Epithelial cell of proximal tubule (primary cell): Measurements from ENCODE around the gene CSNK1E. TPM values are rescaled to one million over a fixed set of nuclear protein-coding genes. Genes with fewer than 3 reads are reported as not detected.
A peak's percentile ranks its signal among the peaks of the same experiment; 100 is the strongest.

Experiments
- DNase-seq: peaks from one replicate; pipeline ENCODE4 v3.0.0-alpha.2; 2011; ENCODE audit warnings: low read depth
- H3K4me3 ChIP-seq: 2 replicates; pipeline ENCODE4 v1.5.1; 2011; ENCODE audit warnings: low read depth, mild to moderate bottlenecking, low read length
- CTCF ChIP-seq: conservative IDR thresholded peaks from 2 replicates; pipeline ENCODE4 v1.5.1; 2012; ENCODE audit warnings: low read depth, mild to moderate bottlenecking, low read length
- total RNA-seq: library from RNA; depleted of rRNA; stranded (reverse); fragments of >200 nt; gene quantifications from 2 replicates; pipeline ENCODE4 v1.2.3, GENCODE V29; 2015

The CSNK1E gene
- total RNA-seq, 1 donor from 2014 or later, result 157 TPM

DNA sequence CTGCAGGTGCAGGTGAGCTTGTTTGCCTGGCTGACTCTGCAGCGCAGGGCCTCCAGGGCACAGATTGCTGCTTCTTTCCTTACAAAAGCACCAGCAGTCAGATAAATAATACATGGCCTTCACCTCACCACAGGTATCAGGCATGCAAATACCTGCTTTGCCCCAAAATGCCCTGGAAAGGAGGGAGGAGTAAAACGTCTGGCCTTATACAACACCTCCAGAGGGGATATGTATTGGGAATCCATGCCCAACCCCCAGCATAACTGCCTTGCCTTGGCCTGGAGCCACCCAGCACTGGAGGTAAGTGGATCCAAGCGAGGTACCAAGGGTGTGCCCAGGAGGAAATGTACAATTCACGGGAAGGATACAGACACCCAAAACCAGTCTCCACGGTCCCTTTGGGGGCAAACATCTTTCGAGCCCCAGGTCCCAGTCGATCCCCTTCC, 45.3 kb downstream of the CSNK1E start:
- DNase-seq, result no peak
- TF ChIP-seq CTCF, result no peak
- peak overlapping the region; percentile 77 for H3K4me3 ChIP-seq

DNA sequence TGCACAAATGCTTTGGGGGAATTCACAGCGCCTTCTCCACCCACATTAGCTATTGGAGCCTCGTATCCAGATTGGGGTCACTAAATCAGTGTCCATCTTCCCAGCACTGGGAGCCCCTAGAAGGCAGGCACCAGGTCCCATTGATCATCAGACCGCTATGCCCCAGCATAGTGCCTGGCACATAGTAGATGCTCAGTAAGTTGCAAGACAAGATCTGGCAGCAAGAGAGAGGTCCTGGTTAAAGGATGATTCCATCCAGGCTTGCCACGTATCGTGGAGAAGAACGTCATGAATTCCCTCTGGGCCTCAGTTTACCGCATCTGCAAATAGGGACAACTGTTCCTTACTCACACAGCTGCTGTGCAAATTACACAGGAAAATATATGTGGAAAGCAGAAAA, 46.1 kb downstream of the CSNK1E start:
- no peak for DNase-seq
- no peak for TF ChIP-seq CTCF
- no peak overlapping the region for H3K4me3 ChIP-seq

DNA sequence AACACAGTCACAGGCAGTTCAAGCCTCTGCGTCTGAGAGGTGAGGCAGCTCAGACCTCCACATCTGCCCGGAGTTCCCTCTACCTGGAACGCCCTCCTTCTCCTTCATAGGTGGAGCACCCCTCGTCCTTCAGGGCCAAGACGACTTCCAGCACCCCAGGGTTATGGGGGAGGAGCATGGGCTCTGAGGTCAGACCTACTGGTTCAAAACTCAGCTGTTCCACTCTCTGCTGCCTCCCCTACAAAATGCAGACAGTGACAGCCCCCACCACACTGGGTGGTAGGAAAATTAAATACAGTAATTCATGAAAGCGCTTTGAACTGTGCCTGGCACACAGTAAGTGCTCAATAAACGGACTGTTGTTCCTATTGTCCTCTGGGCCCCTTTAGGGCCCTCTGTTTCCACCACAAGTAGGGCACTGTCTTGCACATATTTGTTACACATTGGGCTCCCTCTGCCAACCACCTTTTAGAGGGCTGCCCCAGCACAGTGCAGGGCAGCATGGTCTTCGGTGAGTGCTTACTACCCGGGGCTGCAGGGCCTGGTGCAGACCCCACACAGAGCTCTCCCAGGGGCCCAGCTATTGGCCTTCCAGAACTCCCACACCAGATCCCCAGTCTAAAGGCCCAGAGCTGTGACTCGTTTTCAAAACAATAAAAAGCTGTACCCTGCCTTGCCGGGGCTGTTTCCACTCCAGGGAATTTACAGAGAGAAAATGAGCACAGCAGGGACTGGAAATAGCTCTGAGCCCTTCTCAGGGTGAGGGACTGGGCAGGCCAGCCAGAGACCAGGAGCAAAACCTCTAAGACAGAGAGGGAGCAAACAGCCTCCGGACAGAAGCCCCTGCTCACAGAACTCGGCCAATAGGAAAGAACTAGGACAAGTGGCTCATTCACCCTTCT, 46.9 kb downstream of the CSNK1E start:
- DNase-seq, result no peak
- no peak for TF ChIP-seq CTCF
- peak overlapping the region; percentile 11 for H3K4me3 ChIP-seq

DNA sequence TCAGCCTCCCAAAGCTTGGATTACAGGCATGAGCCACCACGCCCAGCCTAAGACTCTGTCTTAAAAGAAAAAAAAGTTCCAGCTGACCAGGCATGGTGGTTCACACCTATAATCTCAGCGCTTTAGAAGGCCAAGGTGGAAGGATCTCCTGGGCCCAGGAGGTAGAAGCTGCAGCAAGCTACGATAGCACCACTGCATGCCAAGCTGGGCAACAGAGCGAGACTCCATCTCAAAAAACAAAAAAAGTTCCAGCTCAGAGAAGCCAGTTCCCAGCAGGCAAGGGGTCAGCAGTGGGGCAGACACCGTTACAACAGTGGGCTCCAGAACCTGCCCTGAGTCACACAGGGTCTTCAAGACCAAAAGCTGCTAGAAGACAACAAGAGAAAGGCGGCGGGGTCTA, 47.8 kb downstream of the CSNK1E start:
- TF ChIP-seq CTCF, result no peak
- no peak overlapping the region for H3K4me3 ChIP-seq
- DNase-seq, result no peak

DNA sequence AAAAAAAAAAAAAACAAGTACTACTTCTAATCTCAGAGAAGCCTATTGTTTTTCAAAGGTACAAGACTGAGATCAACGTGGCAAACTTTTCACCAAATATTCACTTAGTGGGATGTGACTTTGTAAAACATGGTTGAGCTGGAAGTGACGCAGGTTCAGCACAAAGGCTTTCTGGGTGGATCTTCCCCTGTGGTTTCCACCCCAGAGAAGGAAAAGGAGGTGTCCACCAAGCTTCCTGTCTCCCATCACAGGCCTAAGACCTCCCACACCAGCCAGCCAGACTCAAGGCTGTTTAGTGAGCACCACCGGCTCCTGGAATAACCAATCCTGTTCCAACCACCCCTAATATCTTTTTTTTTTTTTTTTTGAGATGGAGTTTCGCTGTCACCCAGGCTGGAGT, 50.1 kb downstream of the CSNK1E start:
- DNase-seq, result no peak
- no peak for TF ChIP-seq CTCF
- H3K4me3 ChIP-seq, result no peak overlapping the region

DNA sequence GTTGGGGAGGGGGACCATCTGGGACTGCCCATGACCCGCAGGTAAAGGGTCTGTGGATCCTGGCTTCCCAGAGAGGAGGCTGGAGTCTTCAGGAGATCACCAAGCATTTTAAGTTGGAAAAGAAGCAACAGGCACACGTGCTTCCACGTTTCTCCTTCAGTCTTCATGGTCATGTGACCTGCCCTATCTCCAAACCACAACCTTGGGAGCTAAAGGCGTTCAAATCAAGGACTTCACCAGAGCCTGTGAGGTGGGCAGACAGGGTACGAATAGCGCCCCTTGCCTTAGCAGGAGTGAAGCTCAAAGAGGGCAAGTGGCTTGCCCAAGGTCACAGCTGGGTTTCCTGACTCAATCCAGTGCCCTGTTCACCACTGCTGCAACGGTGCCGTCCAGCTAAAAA, 51.1 kb downstream of the CSNK1E start:
- H3K4me3 ChIP-seq, result no peak overlapping the region
- DNase-seq, result no peak
- no peak for TF ChIP-seq CTCF
